Esophagus (tissue), 2 donors: ENCODE measurements around the gene EMILIN2. TPM values are rescaled to one million over a fixed set of nuclear protein-coding genes. Genes with fewer than 3 reads are reported as not detected.

Experiments
- H3K27ac ChIP-seq, 2 donors: one replicate each; pipeline ENCODE4 v1.5.1; 2013; ENCODE audit warnings: low read depth in 2 of 2, mild to moderate bottlenecking in 2 of 2, inconsistent platforms in 1 of 2, low read length in 1 of 2, moderate library complexity in 1 of 2
- H3K27me3 ChIP-seq, 2 donors: one replicate each; pipeline ENCODE4 v1.6.1; 2013; ENCODE audit warnings: low read length in 2 of 2, control low read depth in 1 of 2, mild to moderate bottlenecking in 1 of 2; ENCODE audit not compliant: insufficient read depth in 2 of 2, control insufficient read depth in 1 of 2
- H3K36me3 ChIP-seq, 2 donors: one replicate each; pipeline ENCODE4 v1.6.1; 2013; ENCODE audit warnings: low read length in 1 of 2; ENCODE audit not compliant: control insufficient read depth in 2 of 2, insufficient read depth in 2 of 2
- H3K4me1 ChIP-seq, 2 donors: one replicate each; pipeline ENCODE4 v1.6.1; 2013; ENCODE audit warnings: low read length in 1 of 2; ENCODE audit not compliant: control insufficient read depth in 2 of 2, insufficient read depth in 2 of 2
- H3K4me3 ChIP-seq, 2 donors: one replicate each; pipeline ENCODE4 v1.5.1; 2013; ENCODE audit warnings: low read length in 2 of 2, mild to moderate bottlenecking in 2 of 2, low read depth in 1 of 2, moderate library complexity in 1 of 2
- H3K9me3 ChIP-seq, 2 donors: one replicate each; pipeline ENCODE4 v1.6.1; 2013; ENCODE audit warnings: mild to moderate bottlenecking in 2 of 2, low read depth in 1 of 2, low read length in 1 of 2, moderate library complexity in 1 of 2; ENCODE audit not compliant: control insufficient read depth in 2 of 2, insufficient read depth in 1 of 2
- WGBS, 2 donors: extraction: QIAGEN DNeasy Blood & Tissue Kit; methylation state at CpG; one replicate each; pipeline ENCODE4 v1.1.7; 2013; 5-methylcytosine and 5-hydroxymethylcytosine counted together
- polyA plus RNA-seq, 2 donors: library from polyadenylated mRNA; stranded (reverse); fragments of 200-250 nt; gene quantifications; one replicate each; pipeline ENCODE4 v1.2.3, GENCODE V29; 2013
- donor health status: healthy with polysubstance abuse.
- donor health status: Bipolar disorder and iron deficiency.

Gene EMILIN2
- polyA plus RNA-seq, 2 donors = 1.3 to 2.0 TPM

- Histone ChIP-seq H3K9me3 (no peaks in the 10 kb centered on the region), H3K27me3 (no peaks in the 10 kb centered on the region), H3K27ac (no peak overlapping the region), H3K36me3 (peaks cover 0 to 3% of the 10 kb centered on the region in 2 donors), H3K4me3 (no peak overlapping the region), H3K4me1 (no peaks in the 10 kb centered on the region)
- 96 to 97% methylated on average over 12 of the region's 12 CpGs for WGBS, 2 donors
Observed at GRCh38 chr18:2954869-2955645, 108.3 kb downstream of the EMILIN2 start.

- Histone ChIP-seq H3K27ac (no peak overlapping the region), H3K27me3 (no peaks in the 10 kb centered on the region), H3K4me1 (no peaks in the 10 kb centered on the region), H3K9me3 (no peaks in the 10 kb centered on the region), H3K4me3 (no peak overlapping the region), H3K36me3 (peaks cover 0 to 3% of the 10 kb centered on the region in 2 donors)
- 77 to 81% methylated on average over 7 of the region's 7 CpGs for WGBS, 2 donors
Observed at GRCh38 chr18:2956056-2956455, 109.2 kb downstream of the EMILIN2 start.

GRCh38 chr18:2958819-2959298 lies 112.1 kb downstream of the EMILIN2 start:
- peak overlapping the region in 1 of 2 donors; percentile 9 for H3K27ac ChIP-seq
- no peaks in the 10 kb centered on the region for H3K27me3 ChIP-seq
- H3K4me1 ChIP-seq = no peaks in the 10 kb centered on the region
- H3K9me3 ChIP-seq = no peaks in the 10 kb centered on the region
- H3K4me3 ChIP-seq = no peak overlapping the region
- peaks cover 0 to 3% of the 10 kb centered on the region in 2 donors for H3K36me3 ChIP-seq

GRCh38 chr18:2959341-2959740 lies 112.5 kb downstream of the EMILIN2 start:
- H3K36me3 ChIP-seq = no peaks in the 10 kb centered on the region
- no peak overlapping the region for H3K27ac ChIP-seq
- H3K4me1 ChIP-seq = no peaks in the 10 kb centered on the region
- 47 to 52% methylated on average over 2 of the region's 2 CpGs for WGBS, 2 donors
- H3K4me3 ChIP-seq = no peak overlapping the region
- H3K9me3 ChIP-seq = no peaks in the 10 kb centered on the region
- H3K27me3 ChIP-seq = no peaks in the 10 kb centered on the region

GRCh38 chr18:2960983-2961696 lies 114.3 kb downstream of the EMILIN2 start:
- no peaks in the 10 kb centered on the region for H3K4me1 ChIP-seq
- no peaks in the 10 kb centered on the region for H3K27me3 ChIP-seq
- H3K9me3 ChIP-seq = no peaks in the 10 kb centered on the region
- H3K27ac ChIP-seq = peak overlapping the region; percentile 66 to 76
- no peaks in the 10 kb centered on the region for H3K36me3 ChIP-seq
- H3K4me3 ChIP-seq = no peak overlapping the region
- WGBS, 2 donors = 68 to 72% methylated on average over 7 of the region's 7 CpGs

- H3K27me3 ChIP-seq = no peaks in the 10 kb centered on the region
- WGBS, 2 donors = 43 to 44% methylated on average over 4 of the region's 4 CpGs
- no peak overlapping the region for H3K4me3 ChIP-seq
- peak overlapping the region; percentile 38 to 66 for H3K27ac ChIP-seq
- no peaks in the 10 kb centered on the region for H3K9me3 ChIP-seq
- H3K36me3 ChIP-seq = no peaks in the 10 kb centered on the region
- no peaks in the 10 kb centered on the region for H3K4me1 ChIP-seq
Observed at GRCh38 chr18:2961821-2962220, 115.0 kb downstream of the EMILIN2 start.

- Histone ChIP-seq H3K4me1 (no peaks in the 10 kb centered on the region), H3K36me3 (no peaks in the 10 kb centered on the region)
Observed at GRCh38 chr18:2963048-2963447, 116.2 kb downstream of the EMILIN2 start.

GRCh38 chr18:2964361-2965010 lies 117.7 kb downstream of the EMILIN2 start:
- no peaks in the 10 kb centered on the region for H3K4me1 ChIP-seq
- WGBS, 2 donors = 78 to 81% methylated on average over 8 of the region's 8 CpGs
- no peaks in the 10 kb centered on the region for H3K36me3 ChIP-seq
- H3K9me3 ChIP-seq = no peaks in the 10 kb centered on the region
- no peak overlapping the region for H3K27ac ChIP-seq
- H3K27me3 ChIP-seq = no peaks in the 10 kb centered on the region
- H3K4me3 ChIP-seq = no peak overlapping the region

More at GRCh38 chr18:2963048-2963447, 116.2 kb downstream of the EMILIN2 start:
- Histone ChIP-seq H3K27ac (peak overlapping the region in 1 of 2 donors; percentile 72), H3K9me3 (no peaks in the 10 kb centered on the region), H3K4me3 (no peak overlapping the region), H3K27me3 (no peaks in the 10 kb centered on the region)
- WGBS, 2 donors = 82 to 91% methylated on average over 3 of the region's 3 CpGs
